Measurements from ENCODE around the gene PITPNM1. TPM values are rescaled to one million over a fixed set of nuclear protein-coding genes. Genes with fewer than 3 reads are reported as not detected.
"Not testable (repeated sequence)": the region's sequence is repeated elsewhere in the genome, so short reads cannot be mapped to it uniquely, and the experiment has no call there.

Gene PITPNM1
- total and polyA plus RNA-seq, 2 of the 13 experiments (the other 11 are each of a cell fraction or from before 2014, with no cell fraction given) = 8.2 to 8.5 TPM

GRCh38 chr11:67514116-67514515 is 9.0 kb upstream of the PITPNM1 start:
- Histone ChIP-seq H3K27ac (ENCODE audit: extremely low read length, insufficient read depth, low read length) (no peak overlapping the region), H2AFZ (ENCODE audit: low read length) (no peak overlapping the region), H3K9me3 (ENCODE audit: low read length) (no peaks in the 10 kb centered on the region), H3K4me3 (replicated peaks in 1 of 3; ENCODE audit: insufficient read depth in 1 of 3, low read depth in 2 of 3, low read length in 3 of 3) (no peak overlapping the region), H3K79me2 (ENCODE audit: insufficient read depth, low read length) (no peaks in the 10 kb centered on the region), H3K27me3 (ENCODE audit: control insufficient read depth in 1 of 2, insufficient read depth in 2 of 2, low read length in 2 of 2) (0 out of 5 replicates have a peak, but pooled peaks cover 0 to 3% of the 10 kb centered on the region in 2 experiments), H3K4me2 (ENCODE audit: low read depth, low read length) (no peak overlapping the region), H3K4me1 (ENCODE audit: insufficient read depth, low read length) (peaks cover 23% of the 10 kb centered on the region), H4K20me1 (ENCODE audit: insufficient read depth, low read length) (no peaks in the 10 kb centered on the region), H3K36me3 (replicated peaks in 1 of 2; ENCODE audit: control insufficient read depth in 1 of 2, insufficient read depth in 2 of 2, low read length in 2 of 2) (no peaks in the 10 kb centered on the region), H3K9ac (ENCODE audit: insufficient read depth, low read depth, low read length) (no peak overlapping the region)
- in situ Hi-C loops (cut with HindIII; ENCODE audit: extremely low pct_ligation_motif_present, low pct_unique_long_range_greater_than_20kb) = no loop called here
- TF ChIP-seq ATF4 (CRISPR knock-in tag; IDR thresholded peaks at IDR 0.05) (no peak), HMG20A (CRISPR knock-in tag; IDR thresholded peaks at IDR 0.05; ENCODE audit: borderline replicate concordance) (no peak), HNRNPUL1 (IDR thresholded peaks at IDR 0.05; ENCODE audit: low read depth, low read length) (no peak), ZBTB33 (CRISPR knock-in tag; IDR thresholded peaks at IDR 0.05) (no peak), HNRNPK (IDR thresholded peaks at IDR 0.05; ENCODE audit: low read depth, low read length, poor library complexity, severe bottlenecking) (no peak), ZNF180 (CRISPR knock-in tag; IDR thresholded peaks at IDR 0.05; ENCODE audit: borderline replicate concordance, low read depth) (no peak), CC2D1A (CRISPR knock-in tag; IDR thresholded peaks at IDR 0.05) (no peak), ZBTB21 (CRISPR knock-in tag; IDR thresholded peaks at IDR 0.05) (no peak)
- DNase-seq (ENCODE audit: low spot score) = no peak
- intact Hi-C loops (cut with micrococcal nuclease; ENCODE audit: unreplicated experiment) = no loop called here
- ChIA-PET CTCF (ENCODE audit: low intra/inter-chr PET ratio, low total read pairs) (no interaction called here), POLR2A (no interaction called here)
- no peak for ATAC-seq
- 57% methylated on average over 7 of the region's 7 CpGs for WGBS (ENCODE audit: low lambda C conversion rate)
- FAIRE-seq = no peak
- BruUV-seq (replicated peaks) = no TSS peak

- POLR2A ChIA-PET; H3K4me2 ChIP-seq (ENCODE audit: low read depth, low read length); H3K79me2 ChIP-seq (ENCODE audit: insufficient read depth, low read length); DNase-seq (ENCODE audit: low spot score); intact Hi-C loops (cut with micrococcal nuclease; ENCODE audit: unreplicated experiment); H3K27ac ChIP-seq (ENCODE audit: extremely low read length, insufficient read depth, low read length); H3K9ac ChIP-seq (ENCODE audit: insufficient read depth, low read depth, low read length); H3K4me3 ChIP-seq (replicated peaks in 1 of 3; ENCODE audit: insufficient read depth in 1 of 3, low read depth in 2 of 3, low read length in 3 of 3); H4K20me1 ChIP-seq (ENCODE audit: insufficient read depth, low read length); in situ Hi-C loops (cut with HindIII; ENCODE audit: extremely low pct_ligation_motif_present, low pct_unique_long_range_greater_than_20kb); H3K27me3 ChIP-seq (ENCODE audit: control insufficient read depth in 1 of 2, insufficient read depth in 2 of 2, low read length in 2 of 2); H3K9me3 ChIP-seq (ENCODE audit: low read length); ATAC-seq; H2AFZ ChIP-seq (ENCODE audit: low read length); BruUV-seq (replicated peaks); FAIRE-seq; H3K36me3 ChIP-seq (replicated peaks in 1 of 2; ENCODE audit: control insufficient read depth in 1 of 2, insufficient read depth in 2 of 2, low read length in 2 of 2); CTCF ChIA-PET (ENCODE audit: low intra/inter-chr PET ratio, low total read pairs): not testable (repeated sequence)
- WGBS (ENCODE audit: low lambda C conversion rate) = 93% methylated on average over 4 of the region's 4 CpGs
- H3K4me1 ChIP-seq (ENCODE audit: insufficient read depth, low read length) = peaks cover 37% of the 10 kb centered on the region
These were observed 6.4 kb upstream of the PITPNM1 start for GRCh38 chr11:67511558-67511957.

Data from HepG2 (cell line).